GM21576 (cell line): ENCODE measurements around the gene NBR1.
"Not testable (repeated sequence)": the region's sequence is repeated elsewhere in the genome, so short reads cannot be mapped to it uniquely, and the experiment has no call there.

Experiments
- ATAC-seq: cut with Tn5 transposase; IDR thresholded peaks from one replicate; pipeline ENCODE4 v1.9.1; 2021; ENCODE audit warnings: mild to moderate bottlenecking, moderate library complexity; ENCODE audit not compliant: unreplicated experiment

Gene NBR1, protein sequence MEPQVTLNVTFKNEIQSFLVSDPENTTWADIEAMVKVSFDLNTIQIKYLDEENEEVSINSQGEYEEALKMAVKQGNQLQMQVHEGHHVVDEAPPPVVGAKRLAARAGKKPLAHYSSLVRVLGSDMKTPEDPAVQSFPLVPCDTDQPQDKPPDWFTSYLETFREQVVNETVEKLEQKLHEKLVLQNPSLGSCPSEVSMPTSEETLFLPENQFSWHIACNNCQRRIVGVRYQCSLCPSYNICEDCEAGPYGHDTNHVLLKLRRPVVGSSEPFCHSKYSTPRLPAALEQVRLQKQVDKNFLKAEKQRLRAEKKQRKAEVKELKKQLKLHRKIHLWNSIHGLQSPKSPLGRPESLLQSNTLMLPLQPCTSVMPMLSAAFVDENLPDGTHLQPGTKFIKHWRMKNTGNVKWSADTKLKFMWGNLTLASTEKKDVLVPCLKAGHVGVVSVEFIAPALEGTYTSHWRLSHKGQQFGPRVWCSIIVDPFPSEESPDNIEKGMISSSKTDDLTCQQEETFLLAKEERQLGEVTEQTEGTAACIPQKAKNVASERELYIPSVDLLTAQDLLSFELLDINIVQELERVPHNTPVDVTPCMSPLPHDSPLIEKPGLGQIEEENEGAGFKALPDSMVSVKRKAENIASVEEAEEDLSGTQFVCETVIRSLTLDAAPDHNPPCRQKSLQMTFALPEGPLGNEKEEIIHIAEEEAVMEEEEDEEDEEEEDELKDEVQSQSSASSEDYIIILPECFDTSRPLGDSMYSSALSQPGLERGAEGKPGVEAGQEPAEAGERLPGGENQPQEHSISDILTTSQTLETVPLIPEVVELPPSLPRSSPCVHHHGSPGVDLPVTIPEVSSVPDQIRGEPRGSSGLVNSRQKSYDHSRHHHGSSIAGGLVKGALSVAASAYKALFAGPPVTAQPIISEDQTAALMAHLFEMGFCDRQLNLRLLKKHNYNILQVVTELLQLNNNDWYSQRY

DNA sequence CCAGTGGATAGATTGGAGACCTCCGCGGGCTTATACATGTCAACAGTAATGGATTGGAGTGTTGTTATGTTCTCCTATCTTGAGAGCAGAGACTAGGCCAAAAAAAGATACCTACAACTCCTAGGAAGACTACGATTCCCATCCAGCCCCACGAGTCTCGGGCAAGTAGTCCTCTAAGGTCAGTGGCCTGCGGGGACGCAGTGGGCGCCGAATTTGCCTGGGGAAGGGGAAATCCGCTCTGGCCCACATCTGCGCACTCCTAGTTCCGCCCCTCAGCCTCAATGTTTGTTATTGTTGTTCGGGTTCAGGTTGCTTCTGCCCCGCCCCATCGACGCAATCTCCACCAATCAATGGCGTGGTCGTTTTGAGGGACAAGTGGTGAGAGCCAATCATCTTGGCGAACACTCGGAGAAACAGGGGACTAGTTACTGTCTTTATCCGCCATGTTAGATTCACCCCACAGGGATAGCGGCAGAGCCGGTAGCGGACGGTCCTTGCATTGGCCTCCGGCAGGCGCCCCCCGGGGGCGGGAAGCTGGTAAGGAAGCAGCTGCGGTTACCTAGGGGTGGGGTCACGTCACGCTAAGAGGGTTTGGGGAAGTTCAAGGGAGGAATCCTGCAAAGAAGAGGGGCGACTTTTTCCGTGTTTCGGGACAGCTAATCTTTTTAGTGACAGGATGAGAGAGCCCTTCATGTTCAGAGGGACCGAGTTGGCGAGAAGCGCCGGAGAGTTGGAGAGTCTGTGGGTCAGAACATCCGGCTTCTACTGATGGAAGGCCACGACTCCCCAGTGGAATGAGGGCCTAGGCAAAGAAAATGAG is at the start of gene NBR1:
TSS of gene NBR1 (plus strand) at position 449 of the 820 bp plus-strand sequence. CDS start 4,586 bp downstream, outside the sequence.
- peak; percentile 76 for ATAC-seq

DNA sequence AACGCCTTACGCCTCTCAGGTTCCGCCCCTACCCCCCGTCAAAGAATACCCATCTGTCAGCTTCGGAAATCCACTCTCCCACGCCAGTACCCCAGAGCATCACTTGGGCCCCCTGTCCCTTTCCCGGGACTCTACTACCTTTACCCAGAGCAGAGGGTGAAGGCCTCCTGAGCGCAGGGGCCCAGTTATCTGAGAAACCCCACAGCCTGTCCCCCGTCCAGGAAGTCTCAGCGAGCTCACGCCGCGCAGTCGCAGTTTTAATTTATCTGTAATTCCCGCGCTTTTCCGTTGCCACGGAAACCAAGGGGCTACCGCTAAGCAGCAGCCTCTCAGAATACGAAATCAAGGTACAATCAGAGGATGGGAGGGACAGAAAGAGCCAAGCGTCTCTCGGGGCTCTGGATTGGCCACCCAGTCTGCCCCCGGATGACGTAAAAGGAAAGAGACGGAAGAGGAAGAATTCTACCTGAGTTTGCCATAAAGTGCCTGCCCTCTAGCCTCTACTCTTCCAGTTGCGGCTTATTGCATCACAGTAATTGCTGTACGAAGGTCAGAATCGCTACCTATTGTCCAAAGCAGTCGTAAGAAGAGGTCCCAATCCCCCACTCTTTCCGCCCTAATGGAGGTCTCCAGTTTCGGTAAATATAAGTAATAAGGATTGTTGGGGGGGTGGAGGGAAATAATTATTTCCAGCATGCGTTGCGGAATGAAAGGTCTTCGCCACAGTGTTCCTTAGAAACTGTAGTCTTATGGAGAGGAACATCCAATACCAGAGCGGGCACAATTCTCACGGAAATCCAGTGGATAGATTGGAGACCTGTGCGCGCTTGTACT is 45.7 kb upstream of the NBR1 start, which contains the start of gene BRCA1:
TSS of gene BRCA1 (minus strand) at position 232 of the 834 bp plus-strand sequence. CDS start 1,268 bp downstream, outside the sequence.
- ATAC-seq = peak; percentile 97

DNA sequence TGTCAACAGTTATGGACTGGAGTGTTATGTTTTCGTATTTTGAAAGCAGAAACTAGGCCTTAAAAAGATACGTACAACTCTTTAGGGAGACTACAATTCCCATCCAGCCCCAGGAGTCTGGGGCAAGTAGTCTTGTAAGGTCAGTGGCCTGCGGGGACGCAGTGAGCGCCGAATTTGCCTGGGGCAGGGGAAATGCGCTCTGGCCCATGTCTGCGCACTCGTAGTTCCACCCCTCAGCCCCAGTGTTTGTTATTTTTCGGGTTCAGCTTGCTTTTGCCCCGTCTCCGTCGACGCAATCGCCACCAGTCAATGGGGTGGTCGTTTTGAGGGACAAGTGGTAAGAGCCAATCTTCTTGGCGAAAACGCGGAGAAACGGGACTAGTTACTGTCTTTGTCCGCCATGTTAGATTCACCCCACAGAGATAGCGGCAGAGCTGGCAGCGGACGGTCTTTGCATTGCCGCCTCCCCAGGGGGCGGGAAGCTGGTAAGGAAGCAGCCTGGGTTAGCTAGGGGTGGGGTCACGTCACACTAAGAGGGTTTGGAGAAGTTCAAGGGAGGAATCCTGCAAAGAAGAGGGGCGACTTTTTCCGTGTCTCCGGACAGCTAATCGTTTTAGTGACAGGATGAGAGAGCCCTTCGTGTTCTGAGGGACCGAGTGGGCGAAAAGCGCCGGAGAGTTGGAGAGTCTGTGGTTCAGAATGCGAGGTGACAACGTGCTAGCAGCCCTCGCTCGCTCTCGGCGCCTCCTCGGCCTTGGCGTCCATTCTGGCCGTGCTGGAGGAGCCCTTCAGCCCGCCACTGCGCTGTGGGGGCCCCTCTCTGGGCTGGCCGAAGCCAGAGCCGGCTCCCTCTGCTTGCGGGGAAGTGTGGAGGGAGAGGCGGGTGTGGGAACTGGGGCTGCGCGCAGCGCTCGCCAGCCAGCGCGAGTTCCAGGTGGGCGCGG is 44.8 kb upstream of the NBR1 start:
- no peak for ATAC-seq

DNA sequence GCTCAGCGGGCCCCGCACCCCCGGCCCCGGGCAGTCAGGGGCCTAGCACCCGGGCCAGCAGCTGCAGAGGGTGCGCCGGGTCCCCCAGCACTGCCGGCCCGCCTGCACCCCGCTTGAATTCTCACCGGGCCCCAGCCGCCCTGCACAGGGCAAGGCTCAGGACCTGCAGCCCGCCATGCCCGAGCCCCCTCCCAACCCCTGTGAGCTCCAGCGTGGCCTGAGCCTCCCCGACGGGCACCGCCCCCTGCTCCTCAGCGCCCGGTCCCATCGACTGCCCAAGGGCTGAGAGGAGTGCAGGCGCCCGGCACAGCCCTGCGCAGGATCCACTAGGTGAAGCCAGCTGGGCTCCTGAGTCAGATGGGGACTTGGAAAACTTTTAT is 44.1 kb upstream of the NBR1 start:
- no peak for ATAC-seq

DNA sequence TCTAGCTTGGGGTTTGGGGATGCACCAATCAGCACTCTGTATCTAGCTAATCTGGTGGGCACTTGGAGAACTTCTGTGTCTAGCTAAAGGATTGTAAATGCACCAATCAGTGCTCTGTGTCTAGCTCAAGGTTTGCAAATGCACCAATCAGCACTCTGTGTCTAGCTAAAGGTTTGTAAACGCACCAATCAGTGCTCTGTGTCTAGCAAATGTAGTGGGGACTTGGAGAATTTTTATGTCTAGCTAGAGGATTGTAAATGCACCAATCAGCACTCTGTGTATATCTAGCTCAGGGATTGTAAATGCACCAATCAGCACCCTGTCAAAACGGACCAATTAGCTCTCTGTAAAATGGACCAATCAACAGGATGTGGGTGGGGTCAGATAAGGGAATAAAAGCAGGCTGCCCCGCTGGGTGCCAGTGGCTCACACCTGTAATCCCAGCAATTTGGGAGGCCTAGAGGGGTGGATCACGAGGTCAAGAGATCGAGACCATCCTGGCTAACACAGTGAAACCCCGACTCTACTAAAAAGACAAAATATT is 43.6 kb upstream of the NBR1 start:
- ATAC-seq = not testable (repeated sequence)

DNA sequence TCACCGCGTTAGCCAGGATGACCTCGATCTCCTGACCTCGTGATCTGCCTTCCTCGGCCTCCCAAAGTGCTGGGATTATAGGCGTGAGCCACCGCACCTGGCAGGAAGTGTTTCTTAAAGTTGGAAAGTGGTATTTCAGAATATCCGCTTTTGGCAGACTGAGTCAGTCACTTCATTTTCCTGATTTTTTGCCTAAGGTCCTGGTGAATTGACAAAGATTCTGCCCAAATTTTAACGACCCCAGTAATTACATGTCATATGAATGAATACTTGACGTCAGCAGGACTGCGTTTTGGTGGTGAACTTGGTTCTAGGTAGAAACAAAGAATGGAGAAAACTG is 41.4 kb upstream of the NBR1 start:
- no peak for ATAC-seq

DNA sequence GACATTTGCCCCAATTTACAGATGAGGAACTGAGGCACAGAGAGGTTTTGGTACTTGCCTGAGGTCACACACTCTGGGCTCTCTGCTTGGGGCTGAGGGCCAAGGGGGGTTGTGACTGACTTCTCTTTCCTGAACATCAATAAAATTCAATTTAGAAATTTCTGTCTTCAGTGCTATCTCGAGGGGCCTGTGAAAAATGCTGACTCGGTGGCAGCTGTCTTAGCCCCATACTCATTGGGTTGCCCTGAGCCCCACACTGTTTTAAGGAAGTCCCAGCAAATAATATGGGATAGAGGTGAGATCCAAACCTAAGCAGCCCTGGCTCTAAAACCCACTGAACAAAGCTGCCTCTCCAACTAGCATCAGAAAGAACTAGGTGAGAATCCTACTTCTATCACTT is 38.9 kb upstream of the NBR1 start:
- no peak for ATAC-seq

DNA sequence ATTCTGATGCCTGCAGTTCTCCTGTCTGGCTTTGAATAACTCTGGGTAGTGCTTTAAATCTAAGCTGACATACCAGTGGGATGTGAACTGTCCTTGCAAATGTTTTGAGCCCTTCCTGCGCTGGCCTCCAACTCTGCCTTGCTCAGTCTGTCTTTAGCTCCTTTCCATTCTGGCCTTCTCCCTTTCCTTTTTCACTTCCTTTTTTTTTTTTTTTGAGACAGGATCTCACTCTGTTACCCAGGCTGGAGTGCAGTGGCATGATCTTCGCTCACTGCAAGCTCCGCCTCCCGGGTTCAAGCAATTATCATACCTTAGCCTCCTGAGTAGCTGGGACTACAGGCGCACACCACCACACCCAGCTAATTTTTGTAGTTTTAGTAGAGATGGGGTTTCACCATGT is 37.6 kb upstream of the NBR1 start:
- not testable (repeated sequence) for ATAC-seq

DNA sequence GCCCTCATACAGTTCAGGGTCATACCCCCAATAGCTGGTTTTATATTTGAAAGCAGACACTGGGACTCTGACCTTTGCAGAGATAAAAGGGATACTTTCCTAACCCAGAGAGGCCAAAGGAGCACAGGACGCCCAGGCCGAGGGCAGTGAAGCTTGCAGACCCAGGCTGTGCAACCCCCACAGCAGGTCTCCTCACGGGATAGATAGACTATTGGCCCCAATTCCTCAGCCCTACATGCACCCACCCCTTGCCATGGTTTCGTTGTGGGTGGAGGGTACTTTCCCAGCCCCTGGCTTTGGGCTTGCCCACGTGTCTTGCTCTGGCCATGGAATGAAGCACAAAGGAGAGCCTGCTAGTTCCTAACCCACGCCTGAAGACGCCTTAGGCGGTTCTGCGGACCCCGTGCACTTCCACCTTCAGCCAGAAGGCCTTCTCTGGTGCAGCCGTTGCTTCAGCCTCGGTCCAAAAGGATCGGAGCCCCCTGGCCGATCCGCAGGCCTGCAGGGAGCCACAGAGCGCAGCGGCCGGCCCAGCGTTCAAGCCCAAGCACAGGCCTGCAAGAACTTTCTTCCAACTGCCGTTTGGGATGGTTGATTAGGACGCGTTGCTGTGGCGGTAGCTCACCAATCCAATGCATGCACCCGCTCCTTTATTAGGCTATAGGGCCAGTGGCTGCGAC is 36.1 kb upstream of the NBR1 start:
- ATAC-seq = no peak

DNA sequence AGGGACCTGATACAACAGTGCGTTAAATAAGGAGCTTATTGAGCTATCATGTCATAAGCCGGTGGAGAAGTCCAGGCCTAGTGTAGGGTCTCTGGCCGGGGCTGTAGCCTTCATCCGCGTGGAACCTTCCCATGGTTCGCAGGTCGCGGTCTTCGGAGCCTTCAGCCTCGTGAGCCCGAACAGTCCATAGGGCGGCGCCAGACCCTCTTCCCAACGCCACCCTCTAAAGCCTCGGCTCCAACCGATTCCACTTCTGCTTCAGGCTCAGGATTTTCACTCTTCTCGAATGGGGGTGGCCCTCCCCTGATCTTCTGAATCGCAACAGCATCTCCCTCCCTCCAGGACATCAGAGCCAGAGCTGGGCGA is 35.6 kb upstream of the NBR1 start:
- ATAC-seq = no peak

DNA sequence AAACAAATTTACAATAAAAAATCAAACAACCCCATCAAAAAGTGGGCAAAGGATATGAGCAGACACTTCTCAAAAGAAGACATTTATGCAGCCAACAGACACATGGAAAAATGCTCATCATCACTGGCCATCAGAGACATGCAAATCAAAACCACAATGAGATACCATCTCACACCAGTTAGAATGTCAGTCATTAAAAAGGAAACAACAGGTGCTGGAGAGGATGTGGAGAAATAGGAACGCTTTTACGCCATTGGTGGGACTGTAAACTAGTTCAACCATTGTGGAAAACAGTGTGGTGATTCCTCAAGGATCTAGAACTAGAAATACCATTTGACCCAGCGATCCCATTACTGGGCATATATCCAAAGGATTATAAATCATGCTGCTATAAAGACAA is 34.4 kb upstream of the NBR1 start:
- ATAC-seq = not testable (repeated sequence)

DNA sequence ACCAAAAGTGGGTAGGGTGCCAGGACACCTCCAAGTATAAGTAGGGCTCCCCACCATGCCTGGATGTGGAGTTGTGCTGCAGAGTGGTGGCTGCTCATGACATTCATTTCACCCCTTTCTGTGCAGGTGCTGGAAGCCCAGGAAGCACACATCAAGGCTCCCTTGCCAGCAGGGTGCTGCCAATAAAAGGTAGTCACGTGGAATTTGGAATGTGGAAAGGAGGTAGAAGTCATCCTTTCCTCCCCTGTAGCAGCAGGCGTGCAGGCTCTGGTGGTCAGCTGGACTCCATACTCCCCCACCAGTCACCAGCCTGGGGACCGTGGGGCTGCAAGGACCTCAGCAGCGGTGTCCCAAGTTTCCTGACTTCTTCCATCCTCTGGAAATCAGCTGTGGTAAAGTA is 32.5 kb upstream of the NBR1 start:
- not testable (repeated sequence) for ATAC-seq

DNA sequence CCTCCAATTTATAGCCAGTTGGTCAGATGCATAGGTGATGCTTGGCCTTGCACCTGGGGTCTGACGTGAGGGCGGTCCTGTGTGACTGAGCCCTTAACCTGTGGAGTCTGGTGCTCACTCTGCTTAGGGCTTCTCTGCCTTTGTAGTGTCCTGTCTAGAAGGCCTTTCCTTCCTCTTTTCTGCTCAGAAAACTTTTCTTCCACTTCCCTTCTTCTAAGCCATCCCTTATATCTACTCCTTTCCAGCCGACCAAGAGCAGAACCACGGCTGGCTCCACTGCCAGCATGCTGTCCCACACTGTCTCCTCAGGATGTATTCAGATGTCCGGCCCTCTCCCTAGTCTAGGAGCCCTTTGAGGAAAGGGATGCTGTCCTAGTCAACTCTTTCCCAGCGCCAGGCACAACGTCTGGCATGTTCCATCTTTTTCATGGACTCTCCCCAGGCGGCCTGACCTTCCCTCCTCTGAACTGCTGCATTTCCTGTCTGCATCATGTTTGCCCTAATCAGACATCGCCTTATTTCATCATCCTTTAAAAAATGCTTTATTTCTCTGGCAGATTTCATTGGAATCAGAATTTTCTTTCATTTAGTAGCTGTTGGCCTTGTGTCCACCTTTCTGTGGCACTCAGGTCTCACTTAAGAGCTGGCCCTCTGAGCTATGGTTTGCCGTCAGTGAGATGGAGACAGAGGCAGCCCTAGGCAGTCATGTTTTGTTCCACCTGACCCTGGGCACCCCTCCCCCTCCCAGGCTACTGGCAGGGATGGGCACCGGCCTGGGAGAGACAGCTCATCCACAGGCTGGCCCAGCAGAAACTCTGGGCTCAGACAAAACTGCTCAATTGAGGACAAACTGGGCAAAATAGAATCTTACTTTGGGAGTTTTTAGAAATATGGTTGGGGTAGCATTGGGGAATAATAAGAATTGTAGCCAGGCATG is 30.4 kb upstream of the NBR1 start:
- ATAC-seq = no peak

DNA sequence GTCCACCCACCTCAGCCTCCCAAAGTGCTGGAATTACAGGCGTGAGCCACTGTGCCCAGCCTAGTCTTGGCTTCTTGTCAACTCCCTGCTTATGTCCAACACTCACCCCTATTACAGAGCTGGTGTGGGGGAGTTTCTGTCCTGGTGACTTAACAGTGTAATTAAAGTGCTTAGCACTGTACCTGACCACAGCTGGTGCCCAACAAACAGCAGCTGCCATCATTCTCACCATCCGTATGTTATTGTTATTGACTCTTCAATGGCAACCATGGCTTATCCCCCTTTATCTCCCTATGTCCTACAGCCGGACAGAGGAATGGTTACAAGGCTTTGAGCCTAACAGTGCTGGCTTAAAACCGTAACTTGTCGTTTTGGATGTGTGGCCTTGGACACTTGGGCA is 28.9 kb upstream of the NBR1 start:
- no peak for ATAC-seq

DNA sequence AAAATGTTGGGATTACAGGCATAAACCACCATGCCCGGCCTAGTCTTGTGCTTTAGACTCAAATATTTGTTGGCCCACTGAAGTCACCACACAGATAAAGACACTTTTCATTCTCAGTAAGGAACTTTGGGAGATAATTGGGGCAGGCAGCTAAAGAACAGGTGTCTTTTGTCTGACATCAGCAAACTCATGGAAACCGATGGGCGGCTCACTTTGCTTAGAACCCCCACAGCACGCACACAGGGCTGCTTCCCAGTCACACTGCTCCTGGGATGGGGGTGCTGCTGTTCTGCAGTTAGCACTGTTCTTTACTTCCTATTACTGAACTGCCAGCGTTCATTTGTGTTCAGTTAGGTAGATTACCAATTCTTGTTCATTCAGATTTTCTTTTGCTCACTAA is 27.8 kb upstream of the NBR1 start:
- no peak for ATAC-seq

DNA sequence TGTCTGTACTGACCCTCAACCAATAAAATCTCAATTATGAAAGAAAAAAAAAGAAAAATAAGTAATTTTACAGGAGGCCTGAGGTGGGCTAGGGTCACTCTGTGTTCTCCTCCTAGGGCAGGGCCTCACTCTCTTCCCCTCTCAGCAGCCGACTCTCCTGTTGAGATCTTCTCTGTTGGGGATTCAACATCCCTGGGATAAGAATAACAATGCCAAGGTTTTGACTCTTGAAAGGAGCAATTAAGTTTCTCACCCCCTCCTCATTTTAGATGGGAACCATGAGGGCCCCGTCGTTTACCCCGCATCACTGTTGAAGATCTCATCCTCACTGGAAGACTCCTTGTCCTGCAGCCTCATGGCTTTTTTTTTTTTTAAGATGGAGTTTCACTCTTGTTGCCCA is 24.4 kb upstream of the NBR1 start:
- no peak for ATAC-seq

DNA sequence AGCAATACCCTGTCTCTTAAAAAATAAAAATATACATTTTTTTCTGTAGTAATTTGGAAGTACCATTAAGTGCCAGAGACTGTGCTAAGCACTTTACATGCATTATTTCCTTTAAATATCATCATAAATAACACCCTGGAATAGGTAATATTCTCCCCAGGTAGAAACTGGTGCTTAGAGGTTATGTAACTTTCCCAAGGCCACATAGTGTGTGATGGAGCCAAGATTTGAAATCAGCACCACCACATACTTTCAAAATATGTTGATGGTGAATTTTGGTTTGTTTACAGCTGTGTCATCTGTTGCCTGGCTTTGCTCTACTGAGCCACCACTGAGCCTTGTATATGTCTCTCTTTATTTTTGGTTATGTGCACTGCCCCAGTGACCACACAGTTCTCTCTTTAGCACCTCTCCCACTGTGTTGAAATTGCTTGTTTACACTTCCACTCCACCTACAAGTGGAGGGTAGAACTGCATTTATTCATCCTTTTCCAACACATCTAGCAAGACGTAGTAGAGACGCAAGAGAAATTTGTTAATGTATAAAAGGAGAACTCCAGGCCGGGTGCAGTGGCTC is 19.0 kb upstream of the NBR1 start:
- no peak for ATAC-seq
